Adrenal gland (tissue), 12 donors: ENCODE measurements around the gene PIEZO1. TPM values are rescaled to one million over a fixed set of nuclear protein-coding genes. Genes with fewer than 3 reads are reported as not detected.

ENCODE experiments used
- DNase-seq, 7 donors: peaks; one replicate each; pipeline ENCODE4 v3.0.0-alpha.2; 2019 to 2020
- H3K27ac ChIP-seq, 5 donors: fragments of 200-600 bp; sonication (generic) in 4 of 5; 1 replicate in 3 of 5; 2 replicates in 2 of 5; pipeline versions ENCODE4 v1.5.1 to v1.8.0; 2016 to 2020; ENCODE audit warnings: mild to moderate bottlenecking in 1 of 5
- H3K27me3 ChIP-seq: fragments of 200-600 bp; 2 replicates; pipeline ENCODE4 v1.8.0; 2021
- H3K36me3 ChIP-seq, 2 donors: fragments of 200-600 bp; replicated peaks in 1 of 2; 1 replicate in 1 of 2; 2 replicates in 1 of 2; pipeline versions ENCODE4 v1.5.1 to v1.8.0; 2018 to 2022
- H3K4me1 ChIP-seq, 2 donors: fragments of 200-600 bp; replicated peaks in 1 of 2; 1 replicate in 1 of 2; 2 replicates in 1 of 2; pipeline versions ENCODE4 v1.5.1 to v1.8.0; 2018 to 2021
- H3K4me3 ChIP-seq, 4 donors: fragments of 200-600 bp; sonication (generic) in 3 of 4; one replicate each; pipeline ENCODE4 v1.5.1; 2016 to 2018
- H3K9me3 ChIP-seq, 3 donors: fragments of 200-600 bp; sonication (generic) in 1 of 3; replicated peaks in 1 of 3; 1 replicate in 2 of 3; 2 replicates in 1 of 3; pipeline versions ENCODE4 v1.5.1 to v1.8.0; 2016 to 2021
- POLR2A ChIP-seq, 2 donors: fragments of 450-650 bp; IDR thresholded peaks; one replicate each; pipeline ENCODE4 v1.6.1; 2017; ENCODE audit warnings: antibody characterized with exemption in 2 of 2, mild to moderate bottlenecking in 2 of 2, moderate library complexity in 1 of 2
- WGBS, 4 donors: extraction: QIAGEN DNeasy Blood & Tissue Kit in 2 of 4; methylation state at CpG; one replicate each; pipeline versions ENCODE4 v1.1.5 to v1.1.7; 2013 to 2017; 5-methylcytosine and 5-hydroxymethylcytosine counted together
- intact Hi-C, 2 donors: fragments of 100-400 bp; cut with DNase I; formaldehyde crosslinking; loops; one replicate each; pipeline versions ENCODE4 v1.14.1 to v1.15.0; 2022 to 2023
- polyA plus RNA-seq, 3 donors: library from polyadenylated mRNA; stranded (reverse); fragments of 200-250 nt in 2 of 3; fragments of 350-450 nt in 1 of 3; fragmentation: Illumina TruSeq in 1 of 3; extraction: RNeasy Lipid Tissue Mini Kit (QIAGEN cat#74804) in 1 of 3; gene quantifications; one replicate each; pipeline ENCODE4 v1.2.3, GENCODE V29; 2013 to 2014
- total RNA-seq, 9 donors: library from RNA; depleted of rRNA in 4 of 9; stranded (reverse); fragments of >200 nt in 4 of 9; fragments of 120-200 nt in 1 of 9; fragmentation: NEBNext Ultra II Directional in 1 of 9; extraction: Animal tissue kit (Norgen Biotek cat#: 25700) in 1 of 9; gene quantifications; one replicate each; pipeline versions ENCODE4 v1.1.0 to v1.2.4, GENCODE V29; 2013 to 2023
- TF ChIP-seq, protein P1 (sequence below), 6 experiments: fragments of 450-650 bp in 4 of 6; fragments of 200-600 bp in 2 of 6; sonication (generic) in 1 of 6; IDR thresholded peaks; 1 replicate in 5 of 6; 2 replicates in 1 of 6; pipeline versions ENCODE4 v1.5.1 to v1.8.0; 2016 to 2021; ENCODE audit warnings: antibody characterized with exemption in 6 of 6, mild to moderate bottlenecking in 2 of 6, moderate library complexity in 1 of 6
- donor health status: healthy with polysubstance abuse.
- donor health status: Bipolar disorder and iron deficiency.
- donor health status: DM: yes; HTN: yes; CAD: no.
- donor health status: DM: no; HTN: no; CAD: no.
- donor health status: DM: no; HTN: no; CAD: no.
- donor health status: DM: yes; HTN: yes; CAD: no.

Gene PIEZO1
- total and polyA plus RNA-seq, 12 donors = 7.9 to 327 (median 92.4) TPM

DNA sequence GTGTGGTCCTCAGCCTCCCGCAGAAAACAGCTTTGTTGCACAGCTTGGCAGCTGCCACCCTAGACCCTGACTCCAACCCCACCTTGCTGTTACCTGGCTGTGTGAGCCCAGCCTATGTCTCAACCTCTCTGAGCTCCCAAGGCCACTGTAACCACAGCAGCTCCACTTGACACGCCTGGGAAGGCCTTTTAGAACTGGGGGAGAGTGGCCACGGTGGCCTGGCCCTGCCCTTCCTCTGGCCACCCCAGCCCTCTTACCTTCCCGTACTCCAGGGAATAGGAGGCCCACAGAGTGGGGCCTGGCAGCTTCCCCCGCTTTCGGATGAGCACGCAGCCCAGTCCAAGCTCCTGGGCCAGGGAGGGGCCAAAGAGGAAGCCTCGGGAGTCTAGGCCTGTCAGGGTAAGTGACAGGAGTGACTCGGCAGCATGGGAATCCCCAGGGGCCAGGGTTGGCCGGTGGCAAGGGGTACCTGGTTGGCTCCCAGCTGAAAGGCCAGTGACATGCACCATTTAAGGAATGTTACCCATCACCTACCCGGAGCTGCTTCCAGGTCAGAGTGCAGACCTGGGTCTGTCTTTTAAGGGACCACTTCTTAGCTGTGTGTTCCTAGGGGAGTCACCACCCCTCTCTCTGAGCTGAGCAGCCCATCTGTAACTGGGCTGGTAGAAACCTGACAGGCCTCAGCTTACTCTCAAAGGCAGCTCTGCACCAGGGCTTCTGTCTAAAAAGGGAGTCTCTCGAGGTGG lies 25.3 kb upstream of the PIEZO1 start:
- TF ChIP-seq, protein P1, sequence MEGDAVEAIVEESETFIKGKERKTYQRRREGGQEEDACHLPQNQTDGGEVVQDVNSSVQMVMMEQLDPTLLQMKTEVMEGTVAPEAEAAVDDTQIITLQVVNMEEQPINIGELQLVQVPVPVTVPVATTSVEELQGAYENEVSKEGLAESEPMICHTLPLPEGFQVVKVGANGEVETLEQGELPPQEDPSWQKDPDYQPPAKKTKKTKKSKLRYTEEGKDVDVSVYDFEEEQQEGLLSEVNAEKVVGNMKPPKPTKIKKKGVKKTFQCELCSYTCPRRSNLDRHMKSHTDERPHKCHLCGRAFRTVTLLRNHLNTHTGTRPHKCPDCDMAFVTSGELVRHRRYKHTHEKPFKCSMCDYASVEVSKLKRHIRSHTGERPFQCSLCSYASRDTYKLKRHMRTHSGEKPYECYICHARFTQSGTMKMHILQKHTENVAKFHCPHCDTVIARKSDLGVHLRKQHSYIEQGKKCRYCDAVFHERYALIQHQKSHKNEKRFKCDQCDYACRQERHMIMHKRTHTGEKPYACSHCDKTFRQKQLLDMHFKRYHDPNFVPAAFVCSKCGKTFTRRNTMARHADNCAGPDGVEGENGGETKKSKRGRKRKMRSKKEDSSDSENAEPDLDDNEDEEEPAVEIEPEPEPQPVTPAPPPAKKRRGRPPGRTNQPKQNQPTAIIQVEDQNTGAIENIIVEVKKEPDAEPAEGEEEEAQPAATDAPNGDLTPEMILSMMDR (IDR thresholded peaks at IDR 0.05) = no peak
- TF ChIP-seq POLR2A (IDR thresholded peaks at IDR 0.05) = no peak
- Histone ChIP-seq H3K27ac (peak overlapping the region in 4 of 5 donors; percentile 77 to 99 (median 92)), H3K4me3 (peak overlapping the region in 2 of 4 donors; percentile 6 to 92), H3K4me1 (peaks cover 23 to 29% of the 10 kb centered on the region in 2 donors), H3K27me3 (no peaks in the 10 kb centered on the region), H3K9me3 (no peaks in the 10 kb centered on the region), H3K36me3 (no peaks in the 10 kb centered on the region)
- intact Hi-C loops = no loop called here
- no peak for DNase-seq
- 21 to 44% (median 23%) methylated on average over 5 to 12 of the region's 12 CpGs for WGBS, 4 donors

DNA sequence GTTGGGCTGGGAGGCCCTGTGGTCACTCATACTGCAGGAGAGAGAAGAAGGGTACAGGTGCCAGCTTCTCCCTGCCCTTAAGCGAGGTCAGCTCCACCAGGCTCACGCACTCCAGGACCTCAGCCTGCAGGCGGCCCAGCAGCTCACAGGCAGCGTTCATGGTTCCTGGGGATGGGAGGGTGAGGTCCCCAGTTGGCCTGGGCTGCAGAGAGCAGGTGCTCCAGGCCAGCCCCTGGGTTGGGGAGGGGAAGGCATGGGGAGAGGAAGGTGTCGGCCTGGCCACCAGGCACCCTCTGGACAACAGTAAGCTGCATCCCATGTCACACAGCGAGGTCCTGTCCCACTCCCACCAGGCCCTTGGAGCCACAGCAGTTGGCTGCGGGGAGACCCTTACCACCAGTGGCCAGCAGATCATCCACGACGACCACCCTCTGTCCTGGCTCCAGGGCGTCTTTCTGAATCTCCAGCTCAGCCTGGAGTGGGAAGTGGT lies 24.7 kb upstream of the PIEZO1 start:
- WGBS, 4 donors = 80 to 82% (median 81%) methylated on average over 4 to 10 of the region's 10 CpGs

DNA sequence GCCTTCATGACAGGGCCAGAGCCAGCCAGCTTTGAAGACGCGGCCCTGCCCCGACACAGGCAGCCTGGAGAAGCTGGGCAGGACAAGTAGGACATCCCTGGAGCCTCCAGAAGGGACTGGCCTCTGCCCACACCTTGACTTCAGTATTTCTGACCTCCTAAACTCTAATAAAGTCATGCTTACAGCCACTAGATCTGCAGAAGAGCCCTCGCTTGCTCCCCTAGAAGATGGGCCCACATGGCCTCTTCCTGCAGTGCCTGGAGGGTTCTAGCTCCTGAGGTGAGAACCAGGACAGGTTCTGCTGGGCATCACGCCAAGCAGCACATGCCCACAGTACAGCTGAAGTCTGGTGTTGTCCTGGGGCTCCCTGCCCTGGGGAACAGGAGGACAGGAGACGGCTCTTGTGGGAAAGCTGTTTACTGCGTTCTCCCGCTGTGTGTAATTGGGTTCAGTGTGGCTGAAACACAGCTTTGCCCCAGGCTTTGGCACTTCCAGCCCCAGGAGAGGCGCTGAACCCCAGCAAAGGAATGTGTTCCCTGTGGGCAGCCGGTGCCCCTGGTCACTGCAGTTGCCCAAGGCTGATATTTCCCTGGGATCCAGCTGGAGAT lies 24.2 kb upstream of the PIEZO1 start:
- intact Hi-C loops = no loop called here
- Histone ChIP-seq H3K4me1 (peaks cover 23 to 37% of the 10 kb centered on the region in 2 donors), H3K27me3 (no peaks in the 10 kb centered on the region), H3K4me3 (no peak overlapping the region), H3K27ac (no peak overlapping the region), H3K9me3 (no peaks in the 10 kb centered on the region), H3K36me3 (no peaks in the 10 kb centered on the region)
- no peak for DNase-seq
- 85 to 94% (median 89%) methylated on average over 5 to 10 of the region's 10 CpGs for WGBS, 4 donors
- no peak for TF ChIP-seq POLR2A (IDR thresholded peaks at IDR 0.05)
- TF ChIP-seq, protein P1 (IDR thresholded peaks at IDR 0.05) = no peak

More for the DNA sequence above, 24.7 kb upstream of the PIEZO1 start:
- DNase-seq = no peak
- peak overlapping the region in 1 of 4 donors; percentile 92 for H3K4me3 ChIP-seq
- no peaks in the 10 kb centered on the region for H3K9me3 ChIP-seq
- no peaks in the 10 kb centered on the region for H3K36me3 ChIP-seq
- intact Hi-C loops = no loop called here
- peak overlapping the region in 1 of 5 donors; percentile 99 for H3K27ac ChIP-seq
- H3K4me1 ChIP-seq = peaks cover 23 to 31% of the 10 kb centered on the region in 2 donors
- TF ChIP-seq, protein P1 (IDR thresholded peaks at IDR 0.05) = no peak
- no peak for TF ChIP-seq POLR2A (IDR thresholded peaks at IDR 0.05)
- no peaks in the 10 kb centered on the region for H3K27me3 ChIP-seq

DNA sequence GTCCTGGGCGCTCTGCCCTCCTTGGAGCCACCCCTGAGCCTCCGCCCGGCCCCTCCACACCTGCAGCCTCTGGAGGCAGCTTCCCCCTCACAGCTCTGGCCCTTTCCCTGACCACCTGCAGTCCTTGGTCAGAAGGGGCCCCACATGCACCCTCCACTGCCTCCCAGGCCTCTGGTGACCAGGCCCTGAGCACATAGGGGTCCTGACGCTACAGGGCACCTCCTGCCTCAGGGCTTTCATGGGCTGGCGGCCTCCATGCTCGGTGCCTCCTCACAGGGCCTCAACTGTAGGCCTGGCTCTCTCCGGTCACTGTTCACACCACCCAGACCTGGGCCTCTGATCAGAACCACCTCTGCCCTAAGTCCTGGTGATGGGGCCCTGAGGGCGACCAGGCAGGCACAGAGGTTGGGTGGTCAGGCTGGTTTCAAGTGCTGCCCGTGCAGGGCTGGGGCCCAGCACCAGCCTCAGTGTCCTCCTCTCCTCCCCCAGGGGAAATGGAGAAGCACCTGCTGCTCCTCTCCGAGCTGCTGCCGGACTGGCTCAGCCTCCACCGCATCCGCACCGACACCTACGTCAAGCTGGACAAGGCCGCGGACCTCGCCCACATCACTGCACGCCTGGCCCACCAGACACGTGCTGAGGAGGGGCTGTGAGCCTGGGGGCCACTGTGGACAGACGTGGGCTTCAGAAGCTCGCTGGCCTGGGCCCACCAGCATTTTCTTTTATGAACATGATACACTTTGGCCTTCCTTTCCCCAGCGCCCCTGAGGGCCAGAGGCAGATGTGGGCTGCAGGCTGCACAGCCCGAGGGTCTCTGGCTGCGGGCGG lies 22.8 kb upstream of the PIEZO1 start:
- H3K4me1 ChIP-seq = peaks cover 23 to 38% of the 10 kb centered on the region in 2 donors
- intact Hi-C loops = no loop called here
- no peak overlapping the region for H3K27ac ChIP-seq
- no peaks in the 10 kb centered on the region for H3K27me3 ChIP-seq
- no peak for DNase-seq
- no peaks in the 10 kb centered on the region for H3K9me3 ChIP-seq
- no peaks in the 10 kb centered on the region for H3K36me3 ChIP-seq
- WGBS, 4 donors = 80 to 91% (median 86%) methylated on average over 2 to 26 of the region's 26 CpGs
- TF ChIP-seq POLR2A (IDR thresholded peaks at IDR 0.05) = no peak
- TF ChIP-seq, protein P1 (IDR thresholded peaks at IDR 0.05) = no peak
- no peak overlapping the region for H3K4me3 ChIP-seq
